Endothelial cell (in vitro differentiated cells): Measurements from ENCODE around the gene PEX14. TPM values are rescaled to one million over a fixed set of nuclear protein-coding genes. Genes with fewer than 3 reads are reported as not detected.
"Not testable (repeated sequence)": the region's sequence is repeated elsewhere in the genome, so short reads cannot be mapped to it uniquely, and the experiment has no call there.

Experiments
- DNase-seq: peaks from one replicate; pipeline ENCODE4 v3.0.0; 2021; ENCODE audit warnings: low spot score
- H3K27ac Mint-ChIP-seq: one replicate; pipeline ENCODE4 v1.8.0; 2021; ENCODE audit warnings: mixed read lengths, inconsistent platforms; ENCODE audit not compliant: unreplicated experiment
- H3K27me3 Mint-ChIP-seq: one replicate; pipeline ENCODE4 v1.8.0; 2021; ENCODE audit warnings: mild to moderate bottlenecking, moderate library complexity, mixed read lengths, inconsistent platforms; ENCODE audit not compliant: unreplicated experiment
- H3K36me3 Mint-ChIP-seq: one replicate; pipeline ENCODE4 v1.8.0; 2021; ENCODE audit warnings: mild to moderate bottlenecking, low read depth, mixed read lengths, inconsistent platforms; ENCODE audit not compliant: unreplicated experiment
- H3K4me1 Mint-ChIP-seq: one replicate; pipeline ENCODE4 v1.8.0; 2021; ENCODE audit warnings: mild to moderate bottlenecking, mixed read lengths, inconsistent platforms; ENCODE audit not compliant: unreplicated experiment
- H3K4me3 Mint-ChIP-seq: one replicate; pipeline ENCODE4 v1.8.0; 2021; ENCODE audit warnings: mild to moderate bottlenecking, mixed read lengths, inconsistent platforms; ENCODE audit not compliant: unreplicated experiment
- H3K9me3 Mint-ChIP-seq: one replicate; pipeline ENCODE4 v1.8.0; 2021; ENCODE audit warnings: mixed read lengths, inconsistent platforms; ENCODE audit not compliant: unreplicated experiment
- total RNA-seq: library from RNA; stranded (reverse); fragmentation: NEBNext Ultra II Directional; extraction: Animal tissue kit (Norgen Biotek cat#: 25700); gene quantifications from one replicate; pipeline ENCODE4 v1.2.1, GENCODE V29; 2021; ENCODE audit not compliant: unreplicated experiment
- TF ChIP-seq, protein P1 (sequence below): fragments of 200-600 bp; sonication (generic); IDR thresholded peaks from one replicate; pipeline ENCODE4 v1.5.0; 2021; ENCODE audit warnings: antibody characterized with exemption; ENCODE audit not compliant: unreplicated experiment

The PEX14 gene
- total RNA-seq, 1 donor from 2014 or later: 20.9 TPM

DNA sequence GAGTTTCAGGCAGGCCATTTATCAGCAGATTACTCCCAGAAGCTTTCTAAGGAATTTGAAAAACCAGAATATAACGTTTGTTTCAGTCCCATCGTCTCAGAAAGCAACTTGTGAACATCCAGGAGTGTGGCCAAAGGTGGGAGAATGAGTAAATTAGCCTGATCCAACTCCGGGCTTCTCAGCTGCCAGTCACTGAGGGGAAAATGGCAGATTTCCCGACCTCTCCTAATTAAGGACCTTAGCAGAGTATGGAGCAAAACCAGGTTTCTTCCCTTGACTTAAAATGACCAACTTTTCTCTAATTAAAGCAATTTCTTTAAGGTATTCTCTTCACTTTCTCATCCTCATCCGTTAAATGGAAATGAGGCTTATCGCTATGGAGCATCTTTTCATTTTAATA lies 23.9 kb upstream of the PEX14 start:
- H3K27ac Mint-ChIP-seq: peak overlapping the region; percentile 27
- H3K36me3 Mint-ChIP-seq: no peaks in the 10 kb centered on the region
- no peak for DNase-seq
- TF ChIP-seq, protein P1, sequence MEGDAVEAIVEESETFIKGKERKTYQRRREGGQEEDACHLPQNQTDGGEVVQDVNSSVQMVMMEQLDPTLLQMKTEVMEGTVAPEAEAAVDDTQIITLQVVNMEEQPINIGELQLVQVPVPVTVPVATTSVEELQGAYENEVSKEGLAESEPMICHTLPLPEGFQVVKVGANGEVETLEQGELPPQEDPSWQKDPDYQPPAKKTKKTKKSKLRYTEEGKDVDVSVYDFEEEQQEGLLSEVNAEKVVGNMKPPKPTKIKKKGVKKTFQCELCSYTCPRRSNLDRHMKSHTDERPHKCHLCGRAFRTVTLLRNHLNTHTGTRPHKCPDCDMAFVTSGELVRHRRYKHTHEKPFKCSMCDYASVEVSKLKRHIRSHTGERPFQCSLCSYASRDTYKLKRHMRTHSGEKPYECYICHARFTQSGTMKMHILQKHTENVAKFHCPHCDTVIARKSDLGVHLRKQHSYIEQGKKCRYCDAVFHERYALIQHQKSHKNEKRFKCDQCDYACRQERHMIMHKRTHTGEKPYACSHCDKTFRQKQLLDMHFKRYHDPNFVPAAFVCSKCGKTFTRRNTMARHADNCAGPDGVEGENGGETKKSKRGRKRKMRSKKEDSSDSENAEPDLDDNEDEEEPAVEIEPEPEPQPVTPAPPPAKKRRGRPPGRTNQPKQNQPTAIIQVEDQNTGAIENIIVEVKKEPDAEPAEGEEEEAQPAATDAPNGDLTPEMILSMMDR: no peak
- H3K27me3 Mint-ChIP-seq: no peaks in the 10 kb centered on the region
- no peak overlapping the region for H3K4me3 Mint-ChIP-seq
- H3K9me3 Mint-ChIP-seq: no peaks in the 10 kb centered on the region
- peaks cover 27% of the 10 kb centered on the region for H3K4me1 Mint-ChIP-seq

DNA sequence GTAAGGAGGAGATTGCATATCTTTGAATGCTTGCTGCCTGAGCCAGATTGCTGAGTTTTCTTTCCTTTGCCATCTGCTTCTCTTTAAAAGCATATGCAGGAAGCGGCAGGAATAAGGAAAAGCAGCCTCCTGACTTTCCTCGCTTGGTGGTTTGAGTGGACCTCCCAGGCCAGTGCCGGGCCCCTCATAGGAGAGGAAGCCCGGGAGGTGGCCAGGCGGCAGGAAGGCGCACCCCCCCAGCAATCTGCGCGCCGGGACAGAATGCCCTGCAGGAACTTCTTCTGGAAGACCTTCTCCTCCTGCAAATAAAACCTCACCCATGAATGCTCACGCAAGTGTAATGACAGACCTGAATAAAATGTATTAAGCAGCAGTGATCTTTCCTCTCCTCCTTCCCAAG lies 23.5 kb upstream of the PEX14 start:
- H3K9me3 Mint-ChIP-seq: no peaks in the 10 kb centered on the region
- peak overlapping the region; percentile 64 for H3K27ac Mint-ChIP-seq
- H3K4me3 Mint-ChIP-seq: no peak overlapping the region
- peak; percentile 62 for DNase-seq
- TF ChIP-seq, protein P1: no peak
- H3K27me3 Mint-ChIP-seq: no peaks in the 10 kb centered on the region
- H3K4me1 Mint-ChIP-seq: peaks cover 27% of the 10 kb centered on the region
- peaks cover 3% of the 10 kb centered on the region for H3K36me3 Mint-ChIP-seq

DNA sequence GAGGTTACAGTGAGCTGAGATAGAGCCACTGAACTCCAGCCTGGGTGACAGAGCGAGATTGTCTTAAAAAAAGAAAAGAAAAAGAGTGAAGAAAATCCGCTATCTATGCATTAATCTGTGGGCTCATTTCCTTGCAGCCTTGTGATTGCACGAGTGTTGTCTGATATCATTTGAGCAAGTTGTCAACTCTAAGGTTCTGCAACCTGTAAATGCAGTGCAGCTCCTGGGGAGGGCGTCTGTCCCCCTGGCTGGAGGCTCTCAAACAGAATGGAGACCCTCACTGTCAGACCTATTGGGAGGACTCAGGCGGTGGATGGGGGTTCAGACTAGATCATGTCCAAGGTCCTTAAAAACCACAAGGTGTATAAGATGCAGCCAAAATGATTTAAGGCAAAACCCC lies 18.7 kb upstream of the PEX14 start:
- H3K27ac Mint-ChIP-seq: no peak overlapping the region
- H3K9me3 Mint-ChIP-seq: no peaks in the 10 kb centered on the region
- no peak for DNase-seq
- H3K4me3 Mint-ChIP-seq: no peak overlapping the region
- TF ChIP-seq, protein P1: no peak
- H3K36me3 Mint-ChIP-seq: peaks cover 5% of the 10 kb centered on the region
- peaks cover 30% of the 10 kb centered on the region for H3K4me1 Mint-ChIP-seq
- peaks cover 1% of the 10 kb centered on the region for H3K27me3 Mint-ChIP-seq

DNA sequence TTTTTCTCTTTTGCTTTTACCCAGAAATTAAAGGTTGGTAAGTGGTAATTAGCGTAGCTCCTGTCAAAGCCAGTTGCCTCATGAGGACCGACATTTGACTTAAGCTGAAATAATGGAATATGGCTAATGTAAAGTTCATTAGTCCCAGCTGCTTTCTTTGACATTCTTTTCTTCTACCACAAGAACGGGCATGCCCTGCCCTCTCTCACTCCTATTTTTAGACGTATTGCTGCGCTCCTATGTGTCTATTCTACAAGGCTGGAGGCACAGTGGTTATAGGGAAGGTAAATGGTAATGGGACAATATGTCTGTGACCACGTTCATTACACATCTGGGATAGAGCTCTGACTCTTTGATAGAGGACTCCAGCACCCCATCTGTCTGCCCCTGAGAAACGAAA lies 18.1 kb upstream of the PEX14 start:
- peaks cover 11% of the 10 kb centered on the region for H3K36me3 Mint-ChIP-seq
- H3K9me3 Mint-ChIP-seq: no peaks in the 10 kb centered on the region
- peaks cover 1% of the 10 kb centered on the region for H3K27me3 Mint-ChIP-seq
- H3K4me3 Mint-ChIP-seq: no peak overlapping the region
- TF ChIP-seq, protein P1: no peak
- peaks cover 24% of the 10 kb centered on the region for H3K4me1 Mint-ChIP-seq
- H3K27ac Mint-ChIP-seq: no peak overlapping the region
- DNase-seq: no peak

DNA sequence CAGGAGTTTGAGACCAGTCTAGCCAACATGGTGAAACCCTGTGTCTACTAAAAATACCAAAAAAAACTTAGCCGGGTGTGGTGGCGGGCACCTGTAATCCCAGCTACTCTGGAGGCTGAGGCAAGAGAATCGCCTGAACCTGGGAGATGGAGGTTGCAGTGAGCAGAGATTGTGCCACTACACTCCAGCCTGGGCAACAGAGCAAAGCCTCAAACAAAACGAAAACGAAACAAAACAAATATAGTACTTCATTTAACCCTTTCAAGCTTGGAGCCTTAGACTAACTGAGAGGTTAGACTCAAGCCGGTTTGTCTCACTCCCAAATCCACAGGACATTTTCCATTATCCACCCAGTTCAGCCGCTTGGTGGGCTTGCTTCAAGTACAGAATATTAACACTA lies 17.3 kb upstream of the PEX14 start:
- peak overlapping the region; percentile 67 for H3K27ac Mint-ChIP-seq
- not testable (repeated sequence) for H3K27me3 Mint-ChIP-seq

DNA sequence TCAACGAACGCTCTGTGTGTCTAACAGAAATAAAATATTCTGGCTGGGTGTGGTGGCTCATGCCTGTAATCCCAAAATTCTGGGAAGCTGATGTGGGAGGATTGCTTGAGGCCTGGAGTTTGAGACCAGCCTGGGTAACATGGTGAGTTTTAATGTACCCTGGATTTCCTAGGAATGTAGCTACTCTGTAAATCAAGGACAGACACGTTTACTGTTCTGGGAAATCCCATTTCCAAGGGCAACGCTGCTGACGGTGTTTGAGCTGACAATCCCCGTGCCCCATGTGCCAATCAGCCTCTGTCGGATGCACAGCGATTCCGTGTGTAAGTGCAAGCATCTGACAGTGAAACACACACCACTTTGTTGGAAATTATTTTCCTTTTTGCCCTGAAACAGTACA lies 16.9 kb upstream of the PEX14 start:
- TF ChIP-seq, protein P1: no peak
- peaks cover 20% of the 10 kb centered on the region for H3K36me3 Mint-ChIP-seq
- DNase-seq: no peak
- H3K27ac Mint-ChIP-seq: peak overlapping the region; percentile 67
- H3K27me3 Mint-ChIP-seq: peaks cover 1% of the 10 kb centered on the region
- H3K4me3 Mint-ChIP-seq: no peak overlapping the region
- no peaks in the 10 kb centered on the region for H3K9me3 Mint-ChIP-seq
- H3K4me1 Mint-ChIP-seq: peaks cover 26% of the 10 kb centered on the region

More for the DNA sequence above, 17.3 kb upstream of the PEX14 start:
- Mint-ChIP-seq H3K4me1 (peaks cover 24% of the 10 kb centered on the region), H3K36me3 (peaks cover 15% of the 10 kb centered on the region)
- DNase-seq, H3K4me3 Mint-ChIP-seq, H3K9me3 Mint-ChIP-seq: not testable (repeated sequence)
